K562 (cell line): Measurements from ENCODE around the gene PKD1. TPM values are rescaled to one million over a fixed set of nuclear protein-coding genes. Genes with fewer than 3 reads are reported as not detected.

Experiments used
- ATAC-seq: fragments of 200-7000 bp; cut with Tn5 transposase; 3 replicates; pipeline ENCODE4 v1.9.1; 2020; ENCODE audit warnings: moderate library complexity
- BruUV-seq: library from RNA; stranded (reverse); fragments of 400-500 nt; replicated peaks from 2 replicates; lab custom pipeline; 2021; lab: Mats Ljungman, UMichigan
- CTCF ChIA-PET: fragments of 300-600 bp; formaldehyde crosslinking; extraction: SDS; loops from one replicate; lab custom pipeline; 2021; ENCODE audit warnings: low intra/inter-chr PET ratio; lab: Yijun Ruan, JAX
- POLR2A ChIA-PET: fragments of 300-600, 350-650 bp; sonication (Branson Sonifier 250); formaldehyde crosslinking; extraction: SDS; loops from one replicate; lab custom pipeline; 2021; ENCODE audit warnings: antibody characterized with exemption, inconsistent platforms; lab: Yijun Ruan, JAX
- DNase-seq, 4 experiments: peaks; one replicate each; pipeline versions ENCODE4 v3.0.0 to v3.0.0-alpha.2; 2011 to 2018; ENCODE audit warnings: low spot score in 3 of 4, mixed read lengths in 3 of 4; ENCODE audit errors: extremely low read depth in 1 of 4
- FAIRE-seq: peaks from 2 replicates; lab custom pipeline; 2011; peaks lifted over from hg19 to GRCh38; lab: Jason Lieb, UNC
- H2AFZ ChIP-seq: 2 replicates; pipeline ENCODE4 v1.6.0; 2011; ENCODE audit warnings: low read depth, low read length, control low read depth, inconsistent platforms
- H3K27ac ChIP-seq: fragments of 200-600 bp; 3 replicates; pipeline ENCODE4 v1.8.0; 2011; ENCODE audit warnings: low read depth, mild to moderate bottlenecking, control low read depth, inconsistent platforms, low read length, moderate library complexity, mixed read lengths; ENCODE audit errors: extremely low read depth
- H3K27me3 ChIP-seq, 2 experiments: fragments of 300-600 bp in 1 of 2; 2 replicates in 1 of 2; 3 replicates in 1 of 2; pipeline versions ENCODE4 v1.6.0 to v1.8.0; 2011; ENCODE audit warnings: inconsistent platforms in 2 of 2, low read length in 2 of 2, mild to moderate bottlenecking in 1 of 2, mixed read lengths in 1 of 2, moderate library complexity in 1 of 2; ENCODE audit not compliant: control insufficient read depth in 2 of 2, insufficient read depth in 2 of 2
- H3K36me3 ChIP-seq: fragments of 300-600 bp; 3 replicates; pipeline ENCODE4 v1.8.0; 2011; ENCODE audit warnings: mild to moderate bottlenecking, low read length, inconsistent platforms; ENCODE audit not compliant: control insufficient read depth, insufficient read depth
- H3K4me1 ChIP-seq, 2 experiments: fragments of 200-600 bp in 1 of 2; replicated peaks in 1 of 2; 2 replicates in 1 of 2; 3 replicates in 1 of 2; pipeline versions ENCODE4 v1.5.1 to v1.8.0; 2011; ENCODE audit warnings: inconsistent platforms in 2 of 2, low read length in 2 of 2, mild to moderate bottlenecking in 1 of 2, mixed read lengths in 1 of 2, moderate library complexity in 1 of 2; ENCODE audit not compliant: control insufficient read depth in 2 of 2, insufficient read depth in 2 of 2
- H3K4me2 ChIP-seq: 2 replicates; pipeline ENCODE4 v1.6.1; 2011; ENCODE audit warnings: low read length, control low read depth, inconsistent platforms, mixed read lengths; ENCODE audit not compliant: insufficient read depth
- H3K4me3 ChIP-seq: fragments of 200-600 bp; sonication (generic), shearing (Covaris generic); 2 replicates; pipeline ENCODE4 v1.5.1; 2016; ENCODE audit warnings: control low read depth, inconsistent platforms
- H3K79me2 ChIP-seq: fragments of 200-600 bp; 3 replicates; pipeline ENCODE4 v1.8.0; 2011; ENCODE audit warnings: low read length, inconsistent platforms; ENCODE audit not compliant: control insufficient read depth, insufficient read depth
- H3K9ac ChIP-seq, 2 experiments: 2 replicates each; pipeline versions ENCODE4 v1.6.0 to v1.6.1; 2011; ENCODE audit warnings: low read depth in 2 of 2, low read length in 2 of 2, control low read depth in 1 of 2, inconsistent platforms in 1 of 2, mild to moderate bottlenecking in 1 of 2, mixed read lengths in 1 of 2; ENCODE audit not compliant: insufficient read depth in 1 of 2
- H3K9me1 ChIP-seq: one replicate; pipeline ENCODE4 v1.6.0; 2011; ENCODE audit warnings: inconsistent platforms, mild to moderate bottlenecking, low read length, moderate library complexity; ENCODE audit not compliant: control insufficient read depth, insufficient read depth
- H3K9me3 ChIP-seq: replicated peaks from 2 replicates; pipeline ENCODE4 v1.5.1; 2011; ENCODE audit warnings: low read depth, low read length, inconsistent platforms; ENCODE audit not compliant: control insufficient read depth, insufficient read depth
- H4K20me1 ChIP-seq: replicated peaks from 2 replicates; pipeline ENCODE4 v1.6.1; 2011; ENCODE audit warnings: low read length, inconsistent platforms, mixed read lengths; ENCODE audit not compliant: control insufficient read depth, insufficient read depth
- JUN ChIP-seq, 2 experiments: sonication (generic) in 1 of 2; formaldehyde crosslinking in 1 of 2; IDR thresholded peaks; 2 replicates each; pipeline versions ENCODE4 v1.6.1 to v1.8.0; 2012 to 2022; ENCODE audit warnings: borderline replicate concordance in 2 of 2, mild to moderate bottlenecking in 2 of 2, improper control_type of control experiment in 1 of 2, low read depth in 1 of 2, low read length in 1 of 2, missing genetic modification reagents in 1 of 2
- POLR2AphosphoS5 ChIP-seq: IDR thresholded peaks from 2 replicates; pipeline ENCODE4 v1.6.1; 2011; ENCODE audit warnings: mild to moderate bottlenecking, low read depth, low read length, moderate library complexity; ENCODE audit not compliant: control insufficient read depth, insufficient read depth
- PTBP1 ChIP-seq: fragments of 200-400 bp; formaldehyde crosslinking; IDR thresholded peaks from 2 replicates; pipeline ENCODE4 v1.6.1; 2017; ENCODE audit warnings: low read depth, low read length
- PTRF ChIP-seq: fragments of 450-650 bp; IDR thresholded peaks from 2 replicates; pipeline ENCODE4 v1.6.1; 2016; ENCODE audit warnings: mild to moderate bottlenecking, missing genetic modification characterization, missing compliant biosample characterization
- RCOR1 ChIP-seq, 2 experiments: IDR thresholded peaks; 2 replicates each; pipeline ENCODE4 v1.6.1; 2012; ENCODE audit warnings: low read depth in 2 of 2, low read length in 2 of 2, borderline replicate concordance in 1 of 2, improper control_type of control experiment in 1 of 2
- ZBTB2 ChIP-seq: fragments of 450-650 bp; IDR thresholded peaks from 2 replicates; pipeline ENCODE4 v1.6.1; 2016; ENCODE audit warnings: antibody characterized with exemption
- ZBTB7A ChIP-seq: IDR thresholded peaks from 2 replicates; pipeline ENCODE4 v1.6.1; 2011; ENCODE audit warnings: low read depth, mild to moderate bottlenecking, low read length, moderate library complexity, borderline replicate concordance; ENCODE audit not compliant: control insufficient read depth
- ZKSCAN8 ChIP-seq: fragments of 200-800 bp; sonication (Bioruptor generic); IDR thresholded peaks from 2 replicates; pipeline ENCODE4 v1.6.1; 2016; ENCODE audit warnings: missing genetic modification characterization, missing compliant biosample characterization
- ZNF165 ChIP-seq: fragments of 250-450 bp; sonication (Bioruptor Pico); IDR thresholded peaks from 2 replicates; pipeline ENCODE4 v1.4.0; 2020; ENCODE audit warnings: borderline replicate concordance
- ZNF354B ChIP-seq: fragments of 250-450 bp; sonication (Bioruptor Pico); IDR thresholded peaks from 2 replicates; pipeline ENCODE4 v1.4.0; 2020
- ZNF785 ChIP-seq: fragments of 250-450 bp; sonication (Bioruptor Pico); IDR thresholded peaks from 2 replicates; pipeline ENCODE4 v1.4.0; 2020; ENCODE audit warnings: mild to moderate bottlenecking
- WGBS: fragments of 100-300 bp; shearing (Covaris generic); methylation state at CpG from one replicate; pipeline ENCODE4 v1.1.6; 2016; ENCODE audit warnings: low coverage, mixed read lengths; ENCODE audit not compliant: insufficient coverage; ENCODE audit errors: missing lambda C conversion rate; 5-methylcytosine and 5-hydroxymethylcytosine counted together
- in situ Hi-C: fragments of 300-500 bp; cut with MboI; formaldehyde crosslinking; loops from 4 replicates; pipeline ENCODE4 v1.15.0; 2018; ENCODE audit warnings: inconsistent platforms, mixed read lengths
- intact Hi-C: fragments of 100-400 bp; cut with micrococcal nuclease; formaldehyde crosslinking; loops from 2 replicates; pipeline ENCODE4 v1.14.2; 2022
- polyA plus RNA-seq, 8 experiments: library from polyadenylated mRNA; depleted of rRNA in 4 of 8; stranded (reverse) in 5 of 8; unstranded in 3 of 8; fragments of >200 nt; fragmentation: Nextera tagmentation in 2 of 8; fragmentation: Illumina TruSeq in 1 of 8; extraction: Ambion mirVana in 2 of 8; extraction: Trizol in 1 of 8; gene quantifications; 2 replicates each; pipeline versions ENCODE4 v1.2.1 to v1.2.3, GENCODE V29; 2011 to 2014; ENCODE audit warnings: inconsistent platforms in 1 of 8, missing spikeins in 1 of 8
- total RNA-seq, 7 experiments: library from RNA; depleted of rRNA in 6 of 7; stranded (reverse); fragments of >200 nt in 6 of 7; fragmentation: Illumina TruSeq in 2 of 7; extraction: Trizol in 2 of 7; gene quantifications; 2 replicates each; pipeline versions ENCODE4 v1.2.1 to v1.2.3, GENCODE V29; 2011 to 2021; ENCODE audit warnings: low replicate concordance in 1 of 7
- TF ChIP-seq, protein P1 (sequence below), 2 experiments: IDR thresholded peaks; 2 replicates each; pipeline ENCODE4 v1.6.1; 2011; ENCODE audit warnings: borderline replicate concordance in 1 of 2, control low read depth in 1 of 2, low read depth in 1 of 2, low read length in 1 of 2, mild to moderate bottlenecking in 1 of 2, mixed read lengths in 1 of 2, moderate library complexity in 1 of 2; ENCODE audit not compliant: insufficient read depth in 1 of 2, insufficient read length in 1 of 2, poor library complexity in 1 of 2, severe bottlenecking in 1 of 2; ENCODE audit errors: extremely low read depth in 1 of 2

PKD1 gene
- total and polyA plus RNA-seq, 9 of the 15 experiments (the other 6 are each of a cell fraction or from before 2014, with no cell fraction given), result 0.23 to 93.5 (median 12.6) TPM

DNA sequence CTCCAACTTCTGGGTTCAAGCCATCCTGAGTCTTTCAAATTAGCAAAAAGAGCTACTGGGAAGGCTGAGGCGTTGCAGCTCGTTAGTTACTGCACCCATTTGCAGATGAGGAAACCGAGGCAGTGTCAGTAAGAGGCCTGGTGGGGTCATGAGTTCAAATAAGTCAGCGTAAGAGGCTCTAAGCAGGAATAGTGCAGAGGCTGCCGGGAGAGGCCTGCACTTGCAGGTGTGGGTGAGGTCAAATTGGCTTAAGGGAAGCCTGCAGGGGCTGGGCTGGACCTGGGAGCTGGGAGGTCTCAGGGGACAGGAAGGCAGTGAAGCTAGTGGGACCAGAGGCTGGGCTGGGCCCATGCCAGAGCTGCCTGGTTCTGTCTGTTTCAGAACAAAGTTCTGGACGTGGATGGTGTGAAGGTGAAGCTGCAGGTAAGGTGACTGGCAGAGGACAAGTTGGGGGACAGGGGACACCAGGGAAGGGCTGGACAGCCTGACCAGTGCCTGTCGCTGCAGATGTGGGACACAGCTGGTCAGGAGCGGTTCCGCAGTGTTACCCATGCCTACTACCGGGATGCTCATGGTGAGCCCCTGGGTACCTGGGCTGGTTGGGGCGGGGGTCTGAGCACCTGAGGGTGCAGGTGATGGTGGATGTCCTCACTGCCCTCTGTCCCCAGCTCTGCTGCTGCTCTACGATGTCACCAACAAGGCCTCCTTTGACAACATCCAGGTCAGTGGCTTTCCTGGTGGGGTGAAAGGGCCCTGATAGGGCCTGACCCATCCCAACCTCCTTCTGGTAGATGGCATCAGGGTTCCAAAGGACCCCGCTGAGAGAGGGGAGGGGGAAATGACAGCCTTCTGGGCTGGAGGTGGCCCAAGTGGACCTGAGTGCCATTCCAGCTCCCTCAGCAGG lies 15.7 kb upstream of the PKD1 start (continued):
- TF ChIP-seq RCOR1 (IDR thresholded peaks at IDR 0.05; ENCODE audit: borderline replicate concordance in 1 of 2, low read depth in 2 of 2, low read length in 2 of 2) (no peak; a peak in 1 of 4 replicates), ZNF165 (CRISPR knock-in tag) (no peak), ZNF785 (CRISPR knock-in tag) (no peak), POLR2AphosphoS5 (peak; percentile 35; the same call in 1 of the 2 replicates)

GRCh38 chr16:2150418-2151187 lies 14.9 kb upstream of the PKD1 start:
- H3K9ac ChIP-seq, result peak overlapping the region; percentile 34 to 100; a peak in 3 of 4 replicates
- no peak overlapping the region; the same call in 1 of the 2 replicates for H3K4me3 ChIP-seq
- peaks cover 30 to 64% of the 10 kb centered on the region in 2 experiments for H3K4me1 ChIP-seq
- ChIA-PET POLR2A (interaction anchor here (0.5 to 5.1 kb wide), 11 partner anchors 10 to 207 kb away, joined by 3 to 44 read pairs (median 3); partner anchors contain the start of genes NTHL1, RNF151, RPS2 and TSC2), CTCF (no interaction called here)
- H3K27ac ChIP-seq, result peak overlapping the region; percentile 82; the same call in 1 of the 3 replicates
- ATAC-seq (no peak), FAIRE-seq (no peak), DNase-seq (peak in 2 of 4 experiments; percentile 49 to 74)
- no peaks in the 10 kb centered on the region for H3K27me3 ChIP-seq
- intact Hi-C loops (no loop called here), in situ Hi-C loops (no loop called here)
- peaks cover 49% of the 10 kb centered on the region for H4K20me1 ChIP-seq
- H3K4me2 ChIP-seq, result peak overlapping the region; percentile 96
- H3K36me3 ChIP-seq, result peaks cover 38% of the 10 kb centered on the region
- WGBS, result 13% methylated on average over 14 of the region's 18 CpGs
- no peak overlapping the region for H2AFZ ChIP-seq
- H3K79me2 ChIP-seq, result peaks cover 44% of the 10 kb centered on the region
- no TSS peak for BruUV-seq
- H3K9me3 ChIP-seq, result no peaks in the 10 kb centered on the region
- H3K9me1 ChIP-seq, result peaks cover 21% of the 10 kb centered on the region
- TF ChIP-seq ZBTB7A (peak; percentile 90), ZNF354B (CRISPR knock-in tag) (no peak), ZBTB2 (no peak), PTRF (tag) (no peak), ZKSCAN8 (no peak), POLR2AphosphoS5 (0 out of 2 replicates have a peak, but pooled peaks have one; percentile 16), PTBP1 (0 out of 2 replicates have a peak, but pooled peaks have one; percentile 10), JUN (IDR thresholded peaks at IDR 0.05; ENCODE audit: borderline replicate concordance, low read depth, low read length) (no peak), JUN (CRISPR knock-in tag; IDR thresholded peaks at IDR 0.05; ENCODE audit: borderline replicate concordance) (no peak)
- TF ChIP-seq, protein P1, sequence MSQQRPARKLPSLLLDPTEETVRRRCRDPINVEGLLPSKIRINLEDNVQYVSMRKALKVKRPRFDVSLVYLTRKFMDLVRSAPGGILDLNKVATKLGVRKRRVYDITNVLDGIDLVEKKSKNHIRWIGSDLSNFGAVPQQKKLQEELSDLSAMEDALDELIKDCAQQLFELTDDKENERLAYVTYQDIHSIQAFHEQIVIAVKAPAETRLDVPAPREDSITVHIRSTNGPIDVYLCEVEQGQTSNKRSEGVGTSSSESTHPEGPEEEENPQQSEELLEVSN (IDR thresholded peaks at IDR 0.05; ENCODE audit: borderline replicate concordance in 1 of 2, extremely low read depth in 1 of 2, insufficient read depth in 1 of 2, insufficient read length in 1 of 2, low read depth in 1 of 2, low read length in 1 of 2, poor library complexity in 1 of 2, severe bottlenecking in 1 of 2), result peak in 1 of 2 experiments; percentile 15
